Endodermal cell (in vitro differentiated cells): ENCODE measurements around the gene ROS1. TPM values are rescaled to one million over a fixed set of nuclear protein-coding genes. Genes with fewer than 3 reads are reported as not detected.
A peak's percentile ranks its signal among the peaks of the same experiment; 100 is the strongest.

ENCODE experiments used
- DNase-seq: peaks from one replicate; pipeline ENCODE4 v3.0.0-alpha.2; 2017
- H3K27ac ChIP-seq: 2 replicates; pipeline ENCODE4 v1.5.1; 2013; ENCODE audit warnings: mild to moderate bottlenecking, low read depth, low read length, moderate library complexity
- H3K27me3 ChIP-seq: 2 replicates; pipeline ENCODE4 v1.6.1; 2013; ENCODE audit warnings: mild to moderate bottlenecking, low read length, moderate library complexity; ENCODE audit not compliant: insufficient read depth, control insufficient read depth, poor library complexity, severe bottlenecking
- H3K36me3 ChIP-seq: 2 replicates; pipeline ENCODE4 v1.7.0; 2013; ENCODE audit warnings: mild to moderate bottlenecking, low read length, moderate library complexity; ENCODE audit not compliant: control insufficient read depth, insufficient read depth
- H3K4me1 ChIP-seq: one replicate; pipeline ENCODE4 v1.7.0; 2013; ENCODE audit warnings: low read length; ENCODE audit not compliant: control insufficient read depth, insufficient read depth
- H3K4me3 ChIP-seq: 2 replicates; pipeline ENCODE4 v1.5.1; 2013; ENCODE audit warnings: mild to moderate bottlenecking, low read length, moderate library complexity
- H3K9ac ChIP-seq: 2 replicates; pipeline ENCODE4 v1.6.1; 2013; ENCODE audit warnings: mild to moderate bottlenecking, low read length, moderate library complexity; ENCODE audit not compliant: poor library complexity, severe bottlenecking; ENCODE audit errors: extremely low read depth
- H3K9me3 ChIP-seq: 2 replicates; pipeline ENCODE4 v1.6.1; 2013; ENCODE audit warnings: mild to moderate bottlenecking, low read length, moderate library complexity; ENCODE audit not compliant: control insufficient read depth
- H3K27ac Mint-ChIP-seq: 2 replicates; pipeline ENCODE4 v1.8.0; 2020; ENCODE audit warnings: mixed read lengths
- H3K27me3 Mint-ChIP-seq: 2 replicates; pipeline ENCODE4 v1.8.0; 2021; ENCODE audit warnings: mild to moderate bottlenecking, mixed read lengths; ENCODE audit not compliant: insufficient read depth
- H3K36me3 Mint-ChIP-seq: 2 replicates; pipeline ENCODE4 v1.8.0; 2020; ENCODE audit warnings: low read depth, mixed read lengths
- H3K4me1 Mint-ChIP-seq: 2 replicates; pipeline ENCODE4 v1.8.0; 2020; ENCODE audit warnings: mixed read lengths
- H3K4me3 Mint-ChIP-seq: 2 replicates; pipeline ENCODE4 v1.8.0; 2020; ENCODE audit warnings: mild to moderate bottlenecking, moderate library complexity, mixed read lengths
- H3K9me3 Mint-ChIP-seq: 2 replicates; pipeline ENCODE4 v1.8.0; 2020; ENCODE audit warnings: mild to moderate bottlenecking, mixed read lengths
- WGBS, 2 experiments: methylation state at CpG; one replicate each; pipeline versions ENCODE4 v1.1.5 to v1.1.7; 2013; ENCODE audit warnings: missing lambda C conversion rate in 2 of 2, mixed read lengths in 1 of 2; ENCODE audit not compliant: insufficient coverage in 1 of 2, insufficient read length in 1 of 2; 5-methylcytosine and 5-hydroxymethylcytosine counted together
- total RNA-seq, 2 donors: library from RNA; stranded (reverse); fragmentation: NEBNext Ultra II Directional in 1 of 2; extraction: Animal tissue kit (Norgen Biotek cat#: 25700) in 1 of 2; gene quantifications; 2 replicates in 1 of 2; 3 replicates in 1 of 2; pipeline ENCODE4 v1.2.1, GENCODE V29; 2021
- TF ChIP-seq, protein P1 (sequence below): fragments of 200-600 bp; sonication (generic); conservative IDR thresholded peaks from 2 replicates; pipeline ENCODE4 v1.5.0; 2021; ENCODE audit warnings: antibody characterized with exemption, mild to moderate bottlenecking

Gene ROS1
- total RNA-seq, 2 donors from 2014 or later, result not detected

DNA sequence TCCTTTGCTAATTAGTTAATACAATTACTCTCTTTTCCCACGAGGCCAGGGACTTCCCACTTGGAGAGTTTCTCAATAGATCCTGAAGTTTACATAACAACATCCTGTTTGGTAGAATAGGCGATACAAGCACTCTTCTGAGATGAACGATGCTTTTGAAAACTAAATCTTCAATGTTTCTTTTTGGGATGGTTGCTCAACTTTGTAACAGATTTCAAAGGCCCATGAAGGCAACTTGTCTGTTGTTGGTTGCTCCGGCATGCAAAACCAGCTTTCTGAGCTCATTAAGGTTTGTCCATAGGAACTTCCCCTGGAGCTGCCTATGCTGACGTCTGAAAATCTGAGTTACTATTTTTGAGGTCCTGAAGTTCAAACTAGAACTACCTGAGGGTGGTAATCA is 25.9 kb upstream of the ROS1 start:
- Histone ChIP-seq H3K4me1 (no peaks in the 10 kb centered on the region), H3K9me3 (no peaks in the 10 kb centered on the region), H3K27me3 (peaks cover 45% of the 10 kb centered on the region), H3K9ac (no peak overlapping the region), H3K4me3 (no peak overlapping the region), H3K27ac (no peak overlapping the region), H3K36me3 (no peaks in the 10 kb centered on the region)
- Mint-ChIP-seq H3K9me3 (no peaks in the 10 kb centered on the region), H3K4me1 (peaks cover 16% of the 10 kb centered on the region), H3K36me3 (no peaks in the 10 kb centered on the region), H3K27me3 (peaks cover 40% of the 10 kb centered on the region), H3K27ac (no peak overlapping the region), H3K4me3 (no peak overlapping the region)
- no peak for DNase-seq
- TF ChIP-seq, protein P1, sequence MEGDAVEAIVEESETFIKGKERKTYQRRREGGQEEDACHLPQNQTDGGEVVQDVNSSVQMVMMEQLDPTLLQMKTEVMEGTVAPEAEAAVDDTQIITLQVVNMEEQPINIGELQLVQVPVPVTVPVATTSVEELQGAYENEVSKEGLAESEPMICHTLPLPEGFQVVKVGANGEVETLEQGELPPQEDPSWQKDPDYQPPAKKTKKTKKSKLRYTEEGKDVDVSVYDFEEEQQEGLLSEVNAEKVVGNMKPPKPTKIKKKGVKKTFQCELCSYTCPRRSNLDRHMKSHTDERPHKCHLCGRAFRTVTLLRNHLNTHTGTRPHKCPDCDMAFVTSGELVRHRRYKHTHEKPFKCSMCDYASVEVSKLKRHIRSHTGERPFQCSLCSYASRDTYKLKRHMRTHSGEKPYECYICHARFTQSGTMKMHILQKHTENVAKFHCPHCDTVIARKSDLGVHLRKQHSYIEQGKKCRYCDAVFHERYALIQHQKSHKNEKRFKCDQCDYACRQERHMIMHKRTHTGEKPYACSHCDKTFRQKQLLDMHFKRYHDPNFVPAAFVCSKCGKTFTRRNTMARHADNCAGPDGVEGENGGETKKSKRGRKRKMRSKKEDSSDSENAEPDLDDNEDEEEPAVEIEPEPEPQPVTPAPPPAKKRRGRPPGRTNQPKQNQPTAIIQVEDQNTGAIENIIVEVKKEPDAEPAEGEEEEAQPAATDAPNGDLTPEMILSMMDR, result no peak
- WGBS, 2 experiments, result 58% methylated on average over 4 to 5 of the region's 5 CpGs

DNA sequence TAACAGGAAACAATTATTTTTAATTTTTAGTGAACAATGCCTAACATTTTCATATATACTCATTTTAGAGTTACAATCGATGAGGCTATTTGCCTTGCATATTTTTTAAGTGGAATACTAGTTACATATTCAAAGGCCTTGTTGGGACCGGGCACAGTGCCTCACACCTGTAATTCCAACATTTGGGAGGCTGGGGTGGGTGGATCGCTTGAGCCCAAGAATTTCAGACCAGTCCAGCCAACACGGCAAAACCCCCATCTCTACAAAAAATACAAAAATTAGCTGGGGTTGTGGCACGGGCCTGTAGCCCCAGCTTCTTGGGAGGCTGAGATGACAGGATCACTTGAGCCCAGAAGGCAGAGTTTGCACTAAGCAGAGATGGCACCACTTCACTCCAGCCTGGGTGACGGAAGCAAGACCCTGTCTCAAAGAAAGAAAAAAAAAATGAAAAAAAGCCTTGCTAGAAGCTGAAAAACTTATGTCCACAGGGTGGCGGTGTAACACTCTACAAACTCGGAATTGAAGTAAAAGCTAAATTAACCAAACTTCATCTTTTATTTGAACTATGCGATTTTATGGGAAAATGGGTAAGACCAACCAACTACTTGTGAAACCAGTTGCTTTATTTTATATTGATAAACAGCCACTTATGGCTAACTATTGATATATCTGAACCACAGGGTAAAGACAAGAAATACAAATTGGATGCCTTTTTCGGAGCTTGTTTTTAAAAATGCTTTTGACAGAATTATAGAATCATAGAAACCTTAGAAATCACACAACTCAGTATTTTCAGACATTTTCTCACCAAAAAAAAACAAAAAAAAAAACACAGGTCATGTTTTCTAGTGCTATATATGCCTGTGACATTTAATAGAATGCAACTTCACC is 24.1 kb upstream of the ROS1 start:
- H3K9ac ChIP-seq, result no peak overlapping the region

DNA sequence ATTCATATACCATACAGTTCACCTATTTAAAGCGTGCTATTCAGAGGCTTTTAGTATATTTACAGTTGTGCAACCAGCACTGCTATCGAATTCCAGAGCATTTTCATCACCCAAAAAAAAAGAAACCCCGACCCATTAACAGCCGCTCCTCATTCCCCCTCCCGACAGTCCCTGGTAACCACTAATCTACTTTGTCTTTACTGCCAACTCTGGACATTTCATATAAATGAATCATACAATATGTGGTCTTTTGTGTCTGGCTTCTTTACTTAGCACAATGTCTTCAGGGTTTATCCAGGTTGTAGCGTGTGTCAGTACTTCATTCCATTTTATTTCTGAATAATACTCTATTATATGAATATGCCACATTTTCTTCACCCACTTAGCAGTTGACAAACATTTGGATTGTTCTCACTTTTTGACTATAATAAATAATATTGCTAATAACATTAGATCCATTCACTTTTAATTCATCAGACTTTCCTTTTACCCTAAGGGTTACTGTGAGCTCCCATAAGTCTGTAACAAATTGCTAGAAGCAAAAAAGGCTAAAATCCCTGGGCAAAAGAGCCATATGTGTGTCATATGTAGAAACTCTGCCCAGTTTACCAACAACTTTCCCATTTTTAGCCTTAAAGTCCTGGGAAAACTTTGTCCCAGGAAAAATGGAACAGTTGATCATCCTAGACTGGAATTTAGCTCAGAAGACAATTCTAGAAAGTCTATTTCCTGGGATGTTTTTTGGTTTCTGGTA is 23.2 kb upstream of the ROS1 start:
- Mint-ChIP-seq H3K36me3 (no peaks in the 10 kb centered on the region), H3K4me3 (no peak overlapping the region), H3K4me1 (peaks cover 16% of the 10 kb centered on the region), H3K9me3 (no peaks in the 10 kb centered on the region), H3K27ac (no peak overlapping the region), H3K27me3 (peaks cover 52% of the 10 kb centered on the region)
- H3K9me3 ChIP-seq, result no peaks in the 10 kb centered on the region
- no peaks in the 10 kb centered on the region for H3K4me1 ChIP-seq
- no peaks in the 10 kb centered on the region for H3K36me3 ChIP-seq
- no peak overlapping the region for H3K27ac ChIP-seq
- H3K9ac ChIP-seq, result no peak overlapping the region
- H3K27me3 ChIP-seq, result peaks cover 65% of the 10 kb centered on the region
- H3K4me3 ChIP-seq, result no peak overlapping the region
- DNase-seq, result no peak
- TF ChIP-seq, protein P1, result no peak
- 93% methylated on average over 4 to 6 of the region's 6 CpGs for WGBS, 2 experiments

More for the DNA sequence above, 24.1 kb upstream of the ROS1 start:
- 33 to 51% methylated on average over 1 to 10 of the region's 10 CpGs for WGBS, 2 experiments
- H3K4me3 ChIP-seq, result no peak overlapping the region
- Mint-ChIP-seq H3K9me3 (no peaks in the 10 kb centered on the region), H3K4me1 (peaks cover 16% of the 10 kb centered on the region), H3K36me3 (no peaks in the 10 kb centered on the region), H3K4me3 (no peak overlapping the region), H3K27me3 (peaks cover 53% of the 10 kb centered on the region), H3K27ac (no peak overlapping the region)
- no peak overlapping the region for H3K27ac ChIP-seq
- peak; percentile 85 for DNase-seq
- no peaks in the 10 kb centered on the region for H3K36me3 ChIP-seq
- H3K4me1 ChIP-seq, result no peaks in the 10 kb centered on the region
- H3K9me3 ChIP-seq, result no peaks in the 10 kb centered on the region
- TF ChIP-seq, protein P1, result peak; percentile 89
- peaks cover 57% of the 10 kb centered on the region for H3K27me3 ChIP-seq
